GM18909 (cell line): ENCODE results near the gene ADAMTSL1.

Source experiments
- ATAC-seq: cut with Tn5 transposase; IDR thresholded peaks from one replicate; pipeline ENCODE4 v1.9.1; 2021; ENCODE audit warnings: mild to moderate bottlenecking; ENCODE audit not compliant: unreplicated experiment, poor library complexity

The ADAMTSL1 gene

DNA sequence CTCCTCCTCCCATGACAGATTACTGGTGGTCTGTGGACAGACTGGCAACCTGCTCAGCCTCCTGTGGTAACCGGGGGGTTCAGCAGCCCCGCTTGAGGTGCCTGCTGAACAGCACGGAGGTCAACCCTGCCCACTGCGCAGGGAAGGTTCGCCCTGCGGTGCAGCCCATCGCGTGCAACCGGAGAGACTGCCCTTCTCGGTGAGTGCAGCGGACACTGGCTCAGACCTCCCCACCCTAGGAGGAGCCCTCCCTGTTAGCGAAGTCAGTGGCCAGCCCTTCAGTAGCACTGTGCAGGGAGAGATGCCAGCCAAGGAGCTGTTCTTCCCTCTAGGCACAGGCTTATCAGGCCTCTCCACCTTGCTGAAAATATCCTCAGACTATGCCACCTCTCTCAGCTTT is 415.6 kb downstream of the ADAMTSL1 start:
- no peak for ATAC-seq

DNA sequence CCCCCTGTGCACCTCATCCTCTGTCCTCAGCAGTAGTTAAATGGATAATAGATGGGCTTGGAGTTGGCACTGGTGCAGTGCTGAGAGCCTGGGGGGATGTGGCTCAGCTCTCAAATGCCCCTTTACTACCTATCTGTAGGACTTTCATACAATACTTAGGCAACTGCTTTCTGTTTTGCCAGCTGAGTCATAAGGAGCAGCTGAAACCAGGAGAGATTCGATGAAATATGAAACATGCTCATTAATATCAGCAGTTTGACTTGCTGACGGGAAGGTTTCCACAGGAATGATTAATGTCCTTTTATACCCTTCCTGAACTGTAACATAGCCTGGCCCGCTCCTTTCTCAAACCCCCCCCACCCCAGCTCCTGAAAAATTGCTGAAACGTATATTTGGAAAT is 416.4 kb downstream of the ADAMTSL1 start:
- peak; percentile 75 for ATAC-seq

DNA sequence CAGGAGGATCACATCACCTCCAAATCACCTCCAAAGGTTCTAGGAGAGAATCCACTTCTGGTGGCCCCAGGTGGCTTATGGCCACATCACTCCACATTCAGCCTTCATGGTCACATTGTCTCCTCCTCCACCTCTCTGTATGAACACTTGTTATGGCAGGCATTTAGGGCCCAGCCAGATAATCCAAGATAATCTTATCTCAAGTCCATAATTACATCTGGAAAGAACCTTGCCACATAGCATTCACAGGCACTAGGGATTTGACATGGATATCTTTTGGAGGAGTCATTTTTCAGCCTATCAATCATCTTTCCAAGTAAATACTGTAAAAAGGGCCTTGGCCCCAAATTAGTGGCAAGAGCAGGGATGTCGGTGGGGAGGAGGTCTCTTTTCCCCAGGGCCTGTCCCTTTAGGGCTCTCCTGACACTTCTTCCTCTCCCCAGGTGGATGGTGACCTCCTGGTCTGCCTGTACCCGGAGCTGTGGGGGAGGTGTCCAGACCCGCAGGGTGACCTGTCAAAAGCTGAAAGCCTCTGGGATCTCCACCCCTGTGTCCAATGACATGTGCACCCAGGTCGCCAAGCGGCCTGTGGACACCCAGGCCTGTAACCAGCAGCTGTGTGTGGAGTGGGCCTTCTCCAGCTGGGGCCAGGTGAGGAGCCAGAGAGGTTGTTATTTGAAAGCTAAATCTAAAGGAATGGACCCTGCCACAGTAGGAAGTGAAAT is 418.2 kb downstream of the ADAMTSL1 start:
- no peak for ATAC-seq

DNA sequence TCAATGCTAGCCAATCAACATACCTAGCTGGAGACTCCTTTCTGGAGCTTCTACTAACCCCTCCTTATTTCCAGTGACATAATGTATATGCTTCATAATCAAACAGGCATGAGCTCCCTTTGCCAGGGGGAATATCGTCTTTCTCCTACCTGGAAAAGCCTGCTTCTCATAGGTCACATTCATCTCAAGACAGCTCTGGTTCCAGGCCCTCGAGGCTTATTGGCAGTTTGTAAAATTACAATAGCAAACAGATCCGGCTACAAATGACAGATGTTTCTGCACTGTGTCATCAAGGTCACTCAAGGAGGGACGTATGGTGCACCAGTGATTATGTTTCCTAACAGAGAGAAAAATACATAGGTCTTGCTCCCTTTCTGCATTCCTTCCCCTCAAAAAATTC is 419.1 kb downstream of the ADAMTSL1 start:
- no peak for ATAC-seq

DNA sequence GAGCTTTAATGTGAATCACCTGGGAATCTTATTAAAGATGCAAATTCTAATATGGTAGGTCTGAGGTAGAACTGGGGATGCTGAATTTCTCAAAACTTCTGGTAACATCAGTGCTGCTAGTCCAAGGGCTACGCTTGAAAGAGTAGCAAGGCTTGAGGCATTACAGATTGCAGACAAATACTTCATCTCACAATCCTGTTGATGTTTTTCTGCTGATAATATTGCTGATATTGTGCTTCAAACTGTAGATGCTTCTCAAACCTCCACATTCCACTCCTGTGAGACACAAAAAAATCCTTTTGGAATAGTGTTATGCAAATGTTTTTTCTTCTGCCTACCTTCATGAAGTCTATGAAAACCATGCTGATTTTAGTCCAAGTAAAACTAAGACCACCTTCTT is 419.5 kb downstream of the ADAMTSL1 start:
- ATAC-seq = no peak

DNA sequence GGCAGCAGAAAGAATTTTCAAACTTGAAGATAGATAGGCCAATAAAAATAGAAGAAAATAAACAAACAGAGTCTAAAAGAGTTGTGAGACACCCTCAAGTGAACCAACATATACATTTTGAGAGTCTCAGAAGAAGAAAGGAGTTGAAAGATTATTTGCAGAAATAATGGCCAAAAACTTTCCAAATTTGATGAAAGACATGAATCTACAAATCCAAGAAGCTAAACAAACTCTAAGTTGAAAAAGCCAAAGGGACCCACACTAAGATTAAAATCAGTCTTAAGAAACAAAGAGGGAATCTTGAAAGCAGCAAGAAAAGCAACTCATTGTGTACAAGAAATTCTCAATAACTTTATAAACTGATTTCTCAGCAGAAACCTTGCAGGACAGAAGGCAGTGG is 422.1 kb downstream of the ADAMTSL1 start:
- ATAC-seq = no peak

DNA sequence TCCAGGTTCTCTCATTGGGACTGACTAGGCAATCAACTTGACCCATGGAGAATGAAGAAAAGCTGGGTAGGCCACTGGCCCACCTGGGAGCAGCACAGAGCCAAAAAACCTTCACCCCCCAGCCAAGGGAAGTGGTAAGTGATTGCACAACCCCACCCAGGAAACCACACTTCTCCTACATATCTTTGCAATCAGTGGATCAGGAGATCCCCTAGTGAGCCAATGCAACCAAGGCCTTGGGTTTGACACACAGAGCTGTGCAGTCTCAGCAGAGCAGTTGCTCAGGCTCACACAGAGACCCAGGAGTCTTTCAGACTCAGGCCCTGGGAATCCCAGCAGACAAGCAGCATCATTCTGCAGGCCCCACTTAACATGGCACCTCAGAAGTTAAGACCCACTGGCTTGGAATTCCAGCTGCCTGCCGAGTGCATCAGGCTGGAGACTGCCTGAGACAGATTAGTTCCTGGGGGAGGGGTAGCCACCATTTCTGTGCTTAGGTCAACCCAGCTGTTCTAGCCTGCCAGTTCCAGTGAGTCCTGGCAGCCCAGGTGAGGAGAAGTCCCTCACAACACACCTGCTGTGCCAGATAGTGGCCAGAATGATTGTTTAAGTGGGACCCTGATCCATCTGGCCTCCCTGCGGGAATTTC is 422.7 kb downstream of the ADAMTSL1 start:
- no peak for ATAC-seq

DNA sequence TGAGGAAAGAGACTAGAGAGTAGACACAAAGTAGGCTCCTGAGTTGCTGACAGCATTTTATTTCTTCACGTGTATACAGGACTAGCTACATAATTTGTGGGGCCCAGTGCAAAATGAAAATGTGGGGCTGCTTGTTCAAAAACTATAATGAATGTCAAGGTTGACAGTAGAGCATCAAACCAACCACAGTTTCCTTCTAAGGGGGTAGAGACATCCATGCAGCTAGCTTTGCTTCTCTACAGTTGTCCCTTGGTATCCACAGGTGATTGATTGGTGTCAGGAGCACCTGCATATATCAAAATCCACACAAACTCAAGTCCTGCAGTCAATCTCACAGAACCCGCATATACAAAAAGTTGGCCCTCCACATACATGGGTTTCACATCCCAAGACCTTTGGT is 429.5 kb downstream of the ADAMTSL1 start:
- ATAC-seq = no peak

DNA sequence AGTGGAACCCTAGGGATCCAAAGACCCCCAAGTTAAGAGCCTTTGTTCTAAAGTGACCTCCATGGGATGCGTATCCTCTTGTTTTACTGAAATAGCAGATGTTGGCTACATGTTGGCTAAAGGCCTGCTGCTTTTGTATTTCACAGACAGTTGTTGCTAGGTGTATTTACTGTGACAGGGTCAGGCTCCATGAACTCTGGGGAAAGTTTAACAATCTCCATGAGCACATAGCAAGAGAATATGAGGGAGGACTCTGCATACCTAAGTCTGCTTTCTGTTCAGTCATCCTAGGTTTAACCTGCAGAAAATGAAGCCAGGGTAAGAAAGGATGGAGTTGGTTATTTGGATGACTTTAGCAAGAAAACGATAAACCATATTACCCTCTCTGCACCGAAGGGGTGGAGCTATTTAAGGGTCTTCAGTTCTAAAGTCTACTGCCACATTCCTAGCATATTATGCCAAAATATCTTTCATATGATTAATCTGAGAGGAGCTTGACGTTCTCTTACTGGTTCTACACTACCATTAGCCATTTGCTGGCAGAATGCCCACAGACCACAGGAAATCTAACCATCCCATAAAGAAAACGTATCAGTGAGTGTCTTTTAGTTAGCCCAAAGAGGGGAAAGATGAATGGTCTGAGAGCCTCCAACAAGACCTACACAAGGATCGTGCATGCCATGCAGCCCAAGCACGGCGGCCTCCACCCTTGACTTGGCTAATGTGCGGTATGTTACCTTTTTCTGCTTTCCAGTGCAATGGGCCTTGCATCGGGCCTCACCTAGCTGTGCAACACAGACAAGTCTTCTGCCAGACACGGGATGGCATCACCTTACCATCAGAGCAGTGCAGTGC is 431.3 kb downstream of the ADAMTSL1 start:
- no peak for ATAC-seq

DNA sequence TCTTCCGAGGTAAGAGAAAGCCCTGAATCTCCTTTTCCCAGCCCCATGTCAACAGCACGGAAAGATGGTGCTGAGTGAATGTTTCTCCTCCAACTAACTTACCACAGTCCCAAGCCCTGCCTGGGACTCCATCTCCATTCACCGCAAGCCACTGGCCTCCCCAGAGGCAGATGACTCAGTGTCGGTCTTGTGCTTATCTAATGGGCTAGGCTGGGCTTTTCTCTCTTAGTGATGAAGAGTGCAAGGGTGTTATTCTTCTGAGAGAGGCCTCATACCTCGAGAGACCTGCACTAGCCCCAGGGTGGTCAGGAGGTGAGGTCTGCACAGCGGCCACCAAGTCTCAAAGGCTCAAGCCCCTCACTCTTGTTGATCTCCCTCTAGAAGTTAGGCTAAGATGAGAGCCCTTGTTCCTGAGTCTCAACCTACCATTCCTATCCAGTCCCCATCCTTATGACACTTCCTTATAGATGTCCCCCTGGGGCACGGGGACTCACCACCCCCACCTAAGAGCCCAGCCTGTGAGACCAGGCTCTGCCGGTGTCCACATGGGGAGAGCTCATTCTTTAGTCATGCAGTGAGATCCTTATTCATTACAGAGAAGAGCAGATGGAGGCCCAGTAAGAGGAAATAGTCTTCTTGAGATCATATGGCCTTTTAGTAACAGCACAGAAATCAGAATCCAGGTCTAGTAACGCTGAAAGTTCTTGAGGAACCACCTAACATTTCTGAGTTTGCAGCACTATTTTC is 432.1 kb downstream of the ADAMTSL1 start:
- ATAC-seq = no peak

DNA sequence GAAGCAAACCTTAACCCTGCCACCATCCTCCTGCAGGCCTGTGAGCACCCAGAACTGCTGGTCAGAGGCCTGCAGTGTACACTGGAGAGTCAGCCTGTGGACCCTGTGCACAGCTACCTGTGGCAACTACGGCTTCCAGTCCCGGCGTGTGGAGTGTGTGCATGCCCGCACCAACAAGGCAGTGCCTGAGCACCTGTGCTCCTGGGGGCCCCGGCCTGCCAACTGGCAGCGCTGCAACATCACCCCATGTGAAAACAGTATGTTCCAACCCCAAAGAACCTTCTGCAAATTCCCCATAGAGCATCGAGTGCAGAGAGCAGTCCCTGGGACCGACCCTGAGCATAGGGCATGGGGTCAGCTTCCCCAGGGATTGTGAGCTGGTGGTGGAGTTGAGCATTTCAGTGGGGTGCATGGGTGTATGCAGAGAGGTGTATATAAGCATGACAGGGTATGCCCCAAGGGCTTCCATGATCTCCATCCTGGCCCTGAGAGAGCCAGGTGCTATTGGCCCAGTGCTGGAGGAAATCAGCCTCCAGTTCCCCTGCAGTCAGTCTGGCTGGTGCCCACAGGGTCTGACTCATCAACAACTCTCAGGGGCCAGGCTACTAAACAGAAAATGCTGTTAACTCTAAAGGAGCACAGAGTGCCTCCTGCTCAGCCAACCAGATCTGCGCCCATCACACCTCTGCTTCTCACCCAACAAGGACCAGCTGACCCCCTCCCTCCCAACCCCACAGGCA is 432.9 kb downstream of the ADAMTSL1 start:
- ATAC-seq = no peak

DNA sequence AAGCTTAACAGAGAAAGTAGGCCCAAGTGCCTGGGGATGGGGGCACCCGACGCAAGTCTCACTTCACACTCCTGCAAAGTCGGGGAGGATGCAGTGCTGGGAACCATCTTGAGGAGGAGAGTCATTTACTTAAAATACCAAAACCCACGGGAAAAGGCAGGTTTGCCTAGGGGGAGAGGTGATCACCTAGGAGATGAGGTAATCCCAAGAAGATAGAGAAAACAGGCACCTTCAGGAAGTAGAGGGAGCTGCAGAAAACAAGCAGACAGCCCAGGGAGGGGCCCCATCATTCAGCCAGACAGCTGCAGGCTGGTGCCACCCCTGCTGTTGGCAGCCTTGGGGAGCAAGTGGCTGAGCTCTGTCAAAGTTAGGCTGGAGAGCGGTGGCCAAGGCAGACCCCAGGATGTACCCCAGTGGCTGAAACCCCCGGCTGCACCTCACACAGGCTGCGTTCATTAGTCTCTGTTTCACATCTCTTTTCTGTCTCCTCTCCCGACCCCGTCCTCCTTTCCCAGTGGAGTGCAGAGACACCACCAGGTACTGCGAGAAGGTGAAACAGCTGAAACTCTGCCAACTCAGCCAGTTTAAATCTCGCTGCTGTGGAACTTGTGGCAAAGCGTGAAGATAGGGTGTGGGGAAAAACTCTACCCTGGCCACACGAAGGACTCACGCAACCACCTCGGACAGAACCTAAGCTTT is 434.1 kb downstream of the ADAMTSL1 start:
- no peak for ATAC-seq

DNA sequence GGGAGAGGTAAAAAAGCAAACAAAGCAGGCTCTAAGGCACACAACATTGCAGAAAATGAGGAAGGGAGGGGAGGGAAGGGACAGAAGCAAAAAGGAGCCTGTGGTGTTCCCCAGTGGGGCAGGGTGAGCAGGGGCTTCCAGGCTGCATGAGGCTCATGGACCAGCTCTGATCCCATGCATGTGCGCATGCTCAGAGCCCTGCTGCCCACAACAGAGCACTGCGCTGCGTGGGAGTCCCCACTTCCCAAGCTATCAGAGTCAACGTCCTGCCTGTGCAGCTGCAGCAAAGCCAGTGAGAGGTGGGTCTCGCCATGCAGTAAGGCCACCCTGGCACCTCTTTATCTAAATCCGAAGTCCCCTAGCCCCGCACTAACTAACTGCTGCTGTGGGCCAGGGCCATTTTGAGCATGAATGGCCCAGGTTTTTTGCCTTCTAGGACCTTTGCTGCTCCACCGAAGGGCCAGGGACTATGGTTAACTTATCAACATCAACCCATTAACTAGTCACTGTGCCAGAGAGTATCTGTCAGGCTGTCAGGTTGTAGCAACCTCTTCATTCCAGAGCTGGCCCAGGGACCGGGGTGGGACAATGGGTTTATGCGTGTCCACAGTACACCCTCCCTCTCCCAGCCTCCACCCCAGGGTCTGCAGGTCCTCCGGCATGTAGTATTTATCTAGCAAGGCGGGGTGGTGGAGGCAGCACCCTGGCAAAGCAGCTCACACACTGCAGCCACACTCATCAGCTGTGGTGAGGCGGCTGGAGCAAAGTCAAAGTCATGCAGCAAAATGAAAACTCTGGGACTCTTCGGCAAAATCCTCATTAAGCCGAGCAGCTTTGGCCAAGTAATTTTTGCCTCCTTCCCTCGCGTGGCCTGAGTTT is 435.4 kb downstream of the ADAMTSL1 start:
- no peak for ATAC-seq

DNA sequence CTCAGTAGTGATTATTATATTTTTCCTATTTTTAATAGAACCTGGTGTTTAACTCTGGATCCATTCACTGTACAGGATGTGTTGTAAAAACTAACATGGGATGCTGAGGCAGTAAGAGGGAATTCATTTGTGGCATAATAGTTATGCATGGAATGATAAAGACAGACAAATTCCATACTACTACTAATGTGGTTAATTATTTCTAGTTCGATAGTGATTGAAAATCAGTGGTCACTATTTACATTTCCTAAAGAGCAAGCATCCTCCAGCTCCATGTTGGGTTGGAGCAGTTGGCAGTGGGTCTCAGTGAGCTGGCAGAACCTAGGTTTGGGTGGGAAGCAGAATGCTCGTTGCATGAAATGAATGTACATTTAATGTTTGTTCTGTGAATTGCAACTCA is 436.5 kb downstream of the ADAMTSL1 start:
- ATAC-seq = no peak

DNA sequence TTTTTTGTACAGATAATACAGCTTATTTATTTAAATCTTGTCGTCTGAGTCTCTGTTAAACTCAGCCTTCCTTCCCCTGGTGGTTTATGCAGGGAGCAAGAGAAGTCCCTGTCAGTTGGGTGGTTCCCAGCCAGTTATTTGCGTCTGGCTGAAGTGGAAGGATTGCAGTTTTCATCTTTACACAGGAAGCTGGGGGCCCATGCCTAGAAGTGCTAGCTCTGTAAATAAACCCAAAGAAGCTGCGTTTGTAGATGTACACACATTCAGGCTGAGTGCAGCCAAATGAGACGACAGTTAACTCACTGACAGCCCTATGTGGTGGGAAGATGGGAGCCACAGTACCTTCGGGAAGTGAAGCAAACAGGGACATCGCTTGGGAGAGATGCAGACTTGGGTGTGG is 437.0 kb downstream of the ADAMTSL1 start:
- ATAC-seq = no peak

DNA sequence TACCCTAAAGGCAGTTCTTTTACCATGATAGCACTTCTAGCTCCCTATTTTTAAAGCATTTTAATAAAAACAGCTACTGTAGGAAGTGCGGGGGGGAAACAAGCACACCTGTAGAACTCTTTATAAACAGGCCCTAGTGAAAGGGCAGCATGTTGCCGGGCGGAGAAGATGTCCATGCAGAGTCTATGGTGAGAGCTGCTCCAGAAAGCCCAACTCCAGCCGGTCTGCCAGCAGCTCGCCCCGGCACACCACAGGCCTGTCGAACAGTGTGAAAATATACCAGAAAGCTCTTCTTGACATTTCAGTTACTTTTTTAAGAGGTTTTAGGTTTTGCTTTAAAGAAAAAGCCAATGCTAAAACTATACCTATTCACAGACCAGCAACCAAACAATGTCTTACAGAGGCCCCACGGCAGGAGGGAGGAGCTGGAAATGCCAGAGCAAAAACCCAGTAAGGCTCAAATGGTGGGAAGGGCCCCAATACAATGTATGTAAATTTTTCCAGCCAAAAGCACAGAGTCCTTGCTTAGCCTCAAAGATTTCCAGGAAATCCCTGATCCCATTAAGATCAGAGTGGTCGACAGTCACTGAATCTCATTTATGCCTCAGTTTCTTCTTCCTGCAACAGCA is 437.9 kb downstream of the ADAMTSL1 start:
- no peak for ATAC-seq

DNA sequence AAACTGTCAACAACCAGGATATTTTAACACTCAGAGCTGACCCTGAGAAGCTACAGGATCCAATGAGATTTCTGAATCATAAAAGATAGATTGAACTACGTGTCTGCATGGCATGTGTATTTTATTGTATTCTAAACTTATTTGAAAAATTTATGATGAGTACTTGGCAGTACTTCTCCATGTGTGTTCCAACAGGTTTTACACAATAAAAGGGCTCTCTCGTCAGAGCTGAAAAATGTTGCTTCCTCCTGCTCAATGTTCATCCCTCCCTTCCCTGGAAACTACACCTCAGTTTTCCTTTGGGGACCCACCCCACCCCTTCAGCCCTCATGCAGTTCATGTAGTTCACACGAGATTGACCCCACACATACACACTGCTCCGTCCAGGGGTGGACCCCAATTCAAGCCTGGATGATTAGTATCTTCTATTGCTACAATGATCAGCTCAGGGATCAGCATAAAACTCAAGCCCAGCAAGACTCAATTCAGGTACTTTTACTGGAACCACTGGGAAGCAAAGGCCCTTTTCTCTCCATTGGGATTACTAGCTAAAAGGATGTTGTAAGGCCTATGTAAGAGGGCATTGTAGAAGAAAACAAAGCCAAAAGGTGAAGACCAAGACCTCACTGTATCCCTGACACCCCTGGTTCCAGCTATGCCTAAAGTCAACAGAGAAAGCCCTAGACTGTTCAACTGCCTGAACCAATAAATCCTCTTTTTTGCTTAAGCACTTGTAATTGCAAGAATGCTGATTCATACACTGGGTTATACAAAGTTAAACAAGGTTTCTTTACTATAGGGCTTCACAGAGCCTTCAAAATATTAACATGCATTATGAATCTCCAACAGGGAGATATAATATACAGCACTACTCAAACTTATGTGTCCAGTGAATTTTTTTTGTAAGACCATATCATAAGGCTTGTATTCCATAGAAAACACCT is 446.5 kb downstream of the ADAMTSL1 start:
- no peak for ATAC-seq
